H1 (cell line): ENCODE data around the gene DMAC2. TPM values are rescaled to one million over a fixed set of nuclear protein-coding genes. Genes with fewer than 3 reads are reported as not detected.

Experiments
- CTCF ChIA-PET: fragments of 300-600 bp; sonication (Branson Sonifier 250); formaldehyde crosslinking; loops from one replicate; lab custom pipeline; 2021; ENCODE audit not compliant: partially characterized antibody; lab: Charles Lee
- POLR2A ChIA-PET: fragments of 300-600 bp; sonication (Branson Sonifier 250); formaldehyde crosslinking; loops from one replicate; lab custom pipeline; 2021; ENCODE audit warnings: inconsistent platforms; ENCODE audit not compliant: partially characterized antibody; lab: Charles Lee
- DNase-seq, 2 experiments: peaks; one replicate each; pipeline versions ENCODE4 v3.0.0 to v3.0.0-alpha.2; 2010 to 2022; ENCODE audit warnings: low spot score in 2 of 2, low read depth in 1 of 2, mixed read lengths in 1 of 2
- FAIRE-seq: peaks from 2 replicates; lab custom pipeline; 2011; peaks lifted over from hg19 to GRCh38; lab: Jason Lieb, UNC
- H2AFZ ChIP-seq: 2 replicates; pipeline ENCODE4 v1.8.1; 2012; ENCODE audit warnings: low read length, inconsistent platforms
- H2AK5ac ChIP-seq: 2 replicates; pipeline ENCODE4 v1.6.1; 2013; ENCODE audit warnings: low read depth, low read length
- H2BK120ac ChIP-seq: replicated peaks from 2 replicates; pipeline ENCODE3; 2013; ENCODE audit warnings: low read depth, low read length, inconsistent platforms
- H2BK12ac ChIP-seq: 2 replicates; pipeline ENCODE4 v1.6.1; 2013; ENCODE audit warnings: low read depth, low read length
- H2BK15ac ChIP-seq: 2 replicates; pipeline ENCODE4 v1.6.1; 2013; ENCODE audit warnings: low read length
- H2BK20ac ChIP-seq: 2 replicates; pipeline ENCODE4 v1.6.1; 2013; ENCODE audit warnings: low read length
- H2BK5ac ChIP-seq: 2 replicates; pipeline ENCODE4 v1.6.1; 2013; ENCODE audit warnings: low read depth, low read length
- H3K14ac ChIP-seq: 2 replicates; pipeline ENCODE4 v1.6.1; 2013; ENCODE audit warnings: inconsistent platforms; ENCODE audit not compliant: insufficient read length
- H3K18ac ChIP-seq: 2 replicates; pipeline ENCODE4 v1.6.1; 2013; ENCODE audit warnings: low read length; ENCODE audit errors: extremely low read depth
- H3K23ac ChIP-seq: 2 replicates; pipeline ENCODE4 v1.6.1; 2013; ENCODE audit warnings: inconsistent platforms; ENCODE audit not compliant: insufficient read length
- H3K23me2 ChIP-seq: 2 replicates; pipeline ENCODE4 v1.6.1; 2013; ENCODE audit warnings: low read depth, low read length
- H3K27ac ChIP-seq: 2 replicates; pipeline ENCODE4 v1.6.1; 2011; ENCODE audit warnings: low read depth, low read length, inconsistent platforms
- H3K27me3 ChIP-seq, 4 experiments: replicated peaks in 1 of 4; 1 replicate in 1 of 4; 2 replicates in 3 of 4; pipeline versions ENCODE4 v1.6.1 to v1.8.1; 2011 to 2013; ENCODE audit warnings: low read length in 3 of 4, mild to moderate bottlenecking in 3 of 4, inconsistent platforms in 2 of 4, mixed read lengths in 2 of 4, moderate library complexity in 1 of 4; ENCODE audit not compliant: control insufficient read depth in 3 of 4, insufficient read depth in 3 of 4; ENCODE audit errors: extremely low read depth in 1 of 4
- H3K36me3 ChIP-seq, 4 experiments: 2 replicates each; pipeline versions ENCODE4 v1.6.1 to v1.8.1; 2011 to 2013; ENCODE audit warnings: mild to moderate bottlenecking in 4 of 4, low read length in 3 of 4, moderate library complexity in 2 of 4, control low read depth in 1 of 4, inconsistent platforms in 1 of 4; ENCODE audit not compliant: insufficient read depth in 4 of 4, control insufficient read depth in 2 of 4
- H3K4ac ChIP-seq: replicated peaks from 2 replicates; pipeline ENCODE3; 2013; ENCODE audit warnings: low read length, low read depth, mixed read lengths, inconsistent platforms; ENCODE audit not compliant: insufficient read length
- H3K4me1 ChIP-seq, 4 experiments: replicated peaks in 1 of 4; 1 replicate in 1 of 4; 2 replicates in 3 of 4; pipeline versions ENCODE4 v1.6.1 to v1.8.1; 2011 to 2013; ENCODE audit warnings: low read length in 3 of 4, inconsistent platforms in 2 of 4, mixed read lengths in 1 of 4; ENCODE audit not compliant: insufficient read depth in 4 of 4, control insufficient read depth in 3 of 4
- H3K4me2 ChIP-seq, 2 experiments: 2 replicates each; pipeline versions ENCODE4 v1.6.1 to v1.8.1; 2011 to 2013; ENCODE audit warnings: low read depth in 2 of 2, low read length in 2 of 2, control low read depth in 1 of 2, inconsistent platforms in 1 of 2, mild to moderate bottlenecking in 1 of 2; ENCODE audit not compliant: insufficient read depth in 1 of 2
- H3K4me3 ChIP-seq, 4 experiments: fragments of 200-600, 300-600 bp in 1 of 4; sonication (generic), shearing (Covaris generic), sonication (Bioruptor Twin) in 1 of 4; 2 replicates each; pipeline versions ENCODE4 v1.5.1 to v1.8.1; 2011 to 2016; ENCODE audit warnings: low read length in 4 of 4, low read depth in 3 of 4, control low read depth in 2 of 4, inconsistent platforms in 2 of 4, mild to moderate bottlenecking in 2 of 4, mixed read lengths in 1 of 4, moderate library complexity in 1 of 4; ENCODE audit not compliant: insufficient read depth in 2 of 4; ENCODE audit errors: extremely low read depth in 1 of 4
- H3K56ac ChIP-seq: replicated peaks from 2 replicates; pipeline ENCODE3; 2013; ENCODE audit warnings: low read depth, mild to moderate bottlenecking, mixed read lengths, low read length, inconsistent platforms; ENCODE audit not compliant: insufficient read length
- H3K79me1 ChIP-seq: 2 replicates; pipeline ENCODE4 v1.6.1; 2013; ENCODE audit warnings: low read depth, low read length, control low read depth
- H3K79me2 ChIP-seq, 2 experiments: 2 replicates each; pipeline versions ENCODE4 v1.6.1 to v1.8.1; 2012 to 2013; ENCODE audit warnings: low read length in 2 of 2, mild to moderate bottlenecking in 2 of 2, inconsistent platforms in 1 of 2; ENCODE audit not compliant: insufficient read depth in 2 of 2, control insufficient read depth in 1 of 2
- H3K9ac ChIP-seq, 4 experiments: replicated peaks in 1 of 4; 1 replicate in 1 of 4; 2 replicates in 3 of 4; pipeline versions ENCODE4 v1.6.1 to v1.8.1; 2011 to 2013; ENCODE audit warnings: low read depth in 3 of 4, low read length in 3 of 4, control low read depth in 2 of 4, mild to moderate bottlenecking in 2 of 4, moderate library complexity in 2 of 4, inconsistent platforms in 1 of 4; ENCODE audit errors: extremely low read depth in 1 of 4
- H3K9me3 ChIP-seq, 2 experiments: 2 replicates each; pipeline versions ENCODE4 v1.6.1 to v1.8.1; 2012 to 2013; ENCODE audit warnings: mild to moderate bottlenecking in 2 of 2, moderate library complexity in 2 of 2, control low read depth in 1 of 2, inconsistent platforms in 1 of 2, low read depth in 1 of 2, low read length in 1 of 2, mixed read lengths in 1 of 2; ENCODE audit not compliant: insufficient read depth in 2 of 2
- H4K20me1 ChIP-seq, 2 experiments: replicated peaks in 1 of 2; 2 replicates each; pipeline versions ENCODE3 to v1.8.1; 2011 to 2013; ENCODE audit warnings: inconsistent platforms in 2 of 2, low read length in 2 of 2, mild to moderate bottlenecking in 1 of 2; ENCODE audit not compliant: insufficient read depth in 2 of 2, control insufficient read depth in 1 of 2
- H4K5ac ChIP-seq: 2 replicates; pipeline ENCODE4 v1.6.1; 2013; ENCODE audit warnings: low read length, low read depth, mixed read lengths, inconsistent platforms; ENCODE audit not compliant: insufficient read length
- H4K8ac ChIP-seq: 2 replicates; pipeline ENCODE4 v1.8.0; 2013; ENCODE audit warnings: mild to moderate bottlenecking, moderate library complexity, low read length, inconsistent platforms; ENCODE audit not compliant: insufficient read depth; ENCODE audit errors: extremely low read depth
- H4K91ac ChIP-seq: replicated peaks from 2 replicates; pipeline ENCODE3; 2013; ENCODE audit warnings: low read length, mixed read lengths, inconsistent platforms; ENCODE audit not compliant: insufficient read length
- ASH2L ChIP-seq: fragments of 200-600, 300-600 bp; sonication (generic); IDR thresholded peaks from one replicate; pipeline ENCODE4 v1.7.1; 2017; ENCODE audit warnings: low read length
- GABPA ChIP-seq: IDR thresholded peaks from 2 replicates; pipeline ENCODE4 v1.6.1; 2011; ENCODE audit warnings: mild to moderate bottlenecking, low read length, moderate library complexity, borderline replicate concordance; ENCODE audit not compliant: insufficient read depth
- GTF2F1 ChIP-seq: IDR thresholded peaks from 2 replicates; pipeline ENCODE4 v1.6.1; 2012; ENCODE audit warnings: low read depth, low read length, improper control_type of control experiment, borderline replicate concordance
- HDAC2 ChIP-seq, 2 experiments: fragments of 300-600 bp in 1 of 2; sonication (generic) in 1 of 2; IDR thresholded peaks; 2 replicates each; pipeline ENCODE4 v1.6.1; 2011 to 2012; ENCODE audit warnings: low read depth in 2 of 2, low read length in 2 of 2, mild to moderate bottlenecking in 2 of 2, moderate library complexity in 2 of 2, borderline replicate concordance in 1 of 2, inconsistent platforms in 1 of 2
- KDM4A ChIP-seq: IDR thresholded peaks from one replicate; pipeline ENCODE4 v1.7.1; 2012; ENCODE audit warnings: low read depth, mild to moderate bottlenecking, moderate library complexity, low read length, inconsistent platforms; ENCODE audit not compliant: severe bottlenecking
- MAFK ChIP-seq: IDR thresholded peaks from 2 replicates; pipeline ENCODE4 v1.6.1; 2012; ENCODE audit warnings: low read depth, mild to moderate bottlenecking, improper control_type of control experiment, low read length
- NANOG ChIP-seq: IDR thresholded peaks from 2 replicates; pipeline ENCODE4 v1.6.1; 2011; ENCODE audit warnings: low read length, low read depth, mild to moderate bottlenecking, inconsistent platforms; ENCODE audit not compliant: insufficient read depth, poor library complexity, severe bottlenecking
- NRF1 ChIP-seq: IDR thresholded peaks from 2 replicates; pipeline ENCODE4 v1.6.1; 2011; ENCODE audit warnings: mild to moderate bottlenecking, low read depth, low read length, improper control_type of control experiment
- POLR2AphosphoS5 ChIP-seq: IDR thresholded peaks from 2 replicates; pipeline ENCODE4 v1.6.1; 2011; ENCODE audit warnings: low read depth, low read length
- SP1 ChIP-seq: IDR thresholded peaks from 2 replicates; pipeline ENCODE4 v1.6.1; 2011; ENCODE audit warnings: low read depth, low read length
- SUZ12 ChIP-seq: fragments of 200-600 bp; sonication (generic); IDR thresholded peaks from 2 replicates; pipeline ENCODE4 v1.6.1; 2012; ENCODE audit warnings: mild to moderate bottlenecking, inconsistent platforms, low read length, moderate library complexity, mixed read lengths
- TEAD4 ChIP-seq: IDR thresholded peaks from 2 replicates; pipeline ENCODE4 v1.6.1; 2012; ENCODE audit warnings: low read depth, low read length, inconsistent platforms, mixed read lengths
- WGBS, 2 experiments: shearing (Covaris generic) in 1 of 2; methylation state at CpG; one replicate each; pipeline versions ENCODE4 v1.1.6 to v1.1.7; 2013 to 2015; ENCODE audit warnings: low lambda C conversion rate in 2 of 2, mixed read lengths in 2 of 2, inconsistent platforms in 1 of 2, low coverage in 1 of 2, missing lambda C conversion rate in 1 of 2; ENCODE audit not compliant: insufficient replicate concordance in 2 of 2, insufficient coverage in 1 of 2, insufficient read length in 1 of 2; ENCODE audit errors: extremely low coverage in 1 of 2, missing lambda C conversion rate in 1 of 2; 5-methylcytosine and 5-hydroxymethylcytosine counted together
- polyA plus RNA-seq, 7 experiments: library from polyadenylated mRNA; depleted of rRNA in 3 of 7; stranded (reverse) in 5 of 7; unstranded in 2 of 7; fragments of >200 nt in 5 of 7; fragments of 200-250 nt in 2 of 7; gene quantifications; 1 replicate in 5 of 7; 2 replicates in 1 of 7; 4 replicates in 1 of 7; pipeline versions ENCODE4 v1.2.1 to v1.2.3, GENCODE V29; 2011 to 2013; ENCODE audit warnings: missing spikeins in 2 of 7, mixed read lengths in 2 of 7
- total RNA-seq: library from RNA; stranded (reverse); fragmentation: NEBNext Ultra II Directional; extraction: Animal tissue kit (Norgen Biotek cat#: 25700); gene quantifications from 2 replicates; pipeline ENCODE4 v1.2.1, GENCODE V29; 2021
- TF ChIP-seq, protein P1 (sequence below): IDR thresholded peaks from 2 replicates; pipeline ENCODE4 v1.6.1; 2011; ENCODE audit warnings: low read depth, mild to moderate bottlenecking, low read length; ENCODE audit not compliant: insufficient read depth

The DMAC2 gene
- total and polyA plus RNA-seq, 2 of the 8 experiments (the other 6 are each of a cell fraction or from before 2014, with no cell fraction given) = 86.8 to 170 TPM

DNA sequence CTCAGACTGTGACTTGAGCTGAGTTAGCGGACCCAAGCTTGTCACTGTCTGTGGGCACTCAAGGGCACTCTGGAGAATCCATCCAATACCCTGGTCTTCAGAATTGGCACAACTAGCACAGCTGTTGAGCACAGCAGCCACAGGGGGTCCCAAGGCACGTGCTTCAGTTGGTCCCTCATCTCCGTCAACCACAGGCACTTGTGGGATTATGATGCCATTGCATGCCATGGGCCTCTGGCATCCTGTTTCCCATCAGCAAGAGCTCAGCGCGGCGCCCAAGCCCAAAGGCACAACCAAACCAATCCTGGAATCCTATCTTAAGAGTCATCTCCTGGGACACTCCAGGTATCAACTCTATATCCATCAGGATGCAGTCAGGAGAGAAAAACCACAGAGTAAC, 8.8 kb downstream of the DMAC2 start:
- Histone ChIP-seq H3K9ac (no peak overlapping the region), H3K27ac (no peak overlapping the region), H3K23ac (no peak overlapping the region), H3K9me3 (no peaks in the 10 kb centered on the region), H4K91ac (no peak overlapping the region), H3K4me2 (no peak overlapping the region), H4K5ac (no peak overlapping the region), H3K36me3 (peaks cover 9 to 20% (median 18%) of the 10 kb centered on the region in 4 experiments; a peak in 7 of 8 replicates), H3K56ac (no peak overlapping the region), H3K4ac (no peak overlapping the region), H4K20me1 (peaks cover 0 to 15% of the 10 kb centered on the region in 2 experiments), H2AK5ac (no peak overlapping the region), H3K23me2 (peaks cover 13% of the 10 kb centered on the region), H2BK12ac (no peak overlapping the region), H3K14ac (no peak overlapping the region), H3K4me3 (no peak overlapping the region), H2AFZ (no peak overlapping the region), H3K79me1 (no peaks in the 10 kb centered on the region), H3K79me2 (no peaks in the 10 kb centered on the region), H3K18ac (no peak overlapping the region), H3K4me1 (peaks cover 0 to 18% (median 4%) of the 10 kb centered on the region in 4 experiments; a peak in 5 of 7 replicates), H2BK5ac (no peak overlapping the region), H3K27me3 (no peaks in the 10 kb centered on the region), H2BK20ac (no peak overlapping the region), H2BK120ac (no peak overlapping the region), H2BK15ac (no peak overlapping the region), H4K8ac (no peak overlapping the region)
- ChIA-PET CTCF (interaction anchor here (0.6 to 4.1 kb wide), 14 partner anchors 8 to 606 kb away, joined by 3 to 21 read pairs (median 4); partner anchors contain the start of gene DMAC2), POLR2A (interaction anchor here (1.1 to 1.7 kb wide), 6 partner anchors 9 to 165 kb away, joined by 3 to 12 read pairs (median 4); partner anchors contain the start of genes B9D2 and DMAC2)
- FAIRE-seq (no peak), DNase-seq (no peak)
- 82% methylated on average over 6 of the region's 6 CpGs; no CpG with 5 or more reads in 1 of the 2 experiments for WGBS, 2 experiments
- TF ChIP-seq, protein P1, sequence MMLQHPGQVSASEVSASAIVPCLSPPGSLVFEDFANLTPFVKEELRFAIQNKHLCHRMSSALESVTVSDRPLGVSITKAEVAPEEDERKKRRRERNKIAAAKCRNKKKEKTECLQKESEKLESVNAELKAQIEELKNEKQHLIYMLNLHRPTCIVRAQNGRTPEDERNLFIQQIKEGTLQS = no peak
- TF ChIP-seq GTF2F1 (no peak), POLR2AphosphoS5 (no peak), NRF1 (no peak), TEAD4 (no peak), MAFK (no peak), SP1 (no peak), HDAC2 (IDR thresholded peaks at IDR 0.05; ENCODE audit: borderline replicate concordance in 1 of 2, low read depth in 2 of 2, low read length in 2 of 2) (no peak), GABPA (no peak), ASH2L (no peak), NANOG (no peak), KDM4A (no peak), SUZ12 (no peak)
